ENCODE data around the gene DNAH6. TPM values are rescaled to one million over a fixed set of nuclear protein-coding genes. Genes with fewer than 3 reads are reported as not detected.
"Not testable (repeated sequence)": the region's sequence is repeated elsewhere in the genome, so short reads cannot be mapped to it uniquely, and the experiment has no call there.

Gene DNAH6
- total RNA-seq, 1 donor from 2014 or later = 6.3 TPM

DNA sequence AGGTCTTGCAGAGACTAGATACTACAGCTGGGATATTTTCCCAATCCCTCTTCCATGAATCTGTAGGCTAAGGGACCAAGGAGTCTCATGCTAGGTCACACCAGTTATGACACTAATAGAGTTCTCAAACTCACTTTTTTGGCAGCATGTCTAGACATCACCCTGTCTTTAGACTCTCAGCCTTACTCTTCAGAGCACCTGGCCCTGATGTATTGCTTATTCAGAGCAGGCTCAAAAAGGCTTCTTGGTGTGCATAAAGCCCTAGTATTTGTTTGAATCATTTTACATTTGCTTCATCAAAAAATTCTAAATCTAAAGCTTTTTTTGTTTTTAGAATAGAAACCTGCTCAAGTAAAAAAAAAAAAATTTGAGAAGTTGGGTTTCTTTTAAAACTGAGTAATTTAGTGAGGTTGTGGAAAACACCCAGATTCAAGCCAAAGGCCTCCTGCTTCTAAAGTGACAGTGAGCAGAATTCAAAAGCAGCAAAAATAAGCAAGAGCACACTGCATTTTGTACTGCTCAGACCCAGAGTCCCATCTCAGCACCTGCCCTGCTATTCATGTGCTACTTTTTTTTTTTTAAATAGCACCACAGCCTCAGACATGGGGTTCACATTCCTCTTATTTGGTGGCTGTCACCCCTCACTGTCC lies 18.0 kb upstream of the DNAH6 start:
- ATAC-seq (no peak), DNase-seq (no peak)
- Histone ChIP-seq H3K27me3 (ENCODE audit: low read depth) (no peaks in the 10 kb centered on the region), H3K9me3 (no peaks in the 10 kb centered on the region), H3K27ac (no peak overlapping the region), H3K36me3 (no peaks in the 10 kb centered on the region), H3K4me1 (no peaks in the 10 kb centered on the region), H3K4me3 (no peak overlapping the region)
- intact Hi-C loops (cut with DNase I) = no loop called here
- TF ChIP-seq, protein P1, sequence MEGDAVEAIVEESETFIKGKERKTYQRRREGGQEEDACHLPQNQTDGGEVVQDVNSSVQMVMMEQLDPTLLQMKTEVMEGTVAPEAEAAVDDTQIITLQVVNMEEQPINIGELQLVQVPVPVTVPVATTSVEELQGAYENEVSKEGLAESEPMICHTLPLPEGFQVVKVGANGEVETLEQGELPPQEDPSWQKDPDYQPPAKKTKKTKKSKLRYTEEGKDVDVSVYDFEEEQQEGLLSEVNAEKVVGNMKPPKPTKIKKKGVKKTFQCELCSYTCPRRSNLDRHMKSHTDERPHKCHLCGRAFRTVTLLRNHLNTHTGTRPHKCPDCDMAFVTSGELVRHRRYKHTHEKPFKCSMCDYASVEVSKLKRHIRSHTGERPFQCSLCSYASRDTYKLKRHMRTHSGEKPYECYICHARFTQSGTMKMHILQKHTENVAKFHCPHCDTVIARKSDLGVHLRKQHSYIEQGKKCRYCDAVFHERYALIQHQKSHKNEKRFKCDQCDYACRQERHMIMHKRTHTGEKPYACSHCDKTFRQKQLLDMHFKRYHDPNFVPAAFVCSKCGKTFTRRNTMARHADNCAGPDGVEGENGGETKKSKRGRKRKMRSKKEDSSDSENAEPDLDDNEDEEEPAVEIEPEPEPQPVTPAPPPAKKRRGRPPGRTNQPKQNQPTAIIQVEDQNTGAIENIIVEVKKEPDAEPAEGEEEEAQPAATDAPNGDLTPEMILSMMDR (IDR thresholded peaks at IDR 0.05) = no peak

DNA sequence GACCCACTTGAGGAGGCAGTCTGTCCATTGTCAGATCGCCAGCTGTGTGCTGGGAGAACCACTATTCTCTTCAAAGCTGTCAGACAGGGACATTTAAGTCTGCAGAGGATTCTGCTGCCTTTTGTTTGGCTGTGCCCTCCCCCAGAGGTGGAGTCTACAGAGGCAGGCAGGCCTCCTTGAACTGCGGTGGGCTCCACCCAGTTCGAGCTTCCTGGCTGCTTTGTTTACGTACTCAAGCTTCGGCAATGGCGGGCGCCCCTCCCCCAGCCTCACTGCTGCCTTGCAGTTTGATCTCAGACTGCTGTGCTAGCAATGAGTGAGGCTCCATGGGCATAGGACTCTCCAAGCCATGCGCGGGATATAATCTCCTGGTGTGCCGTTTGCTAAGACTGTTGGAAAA lies 5.3 kb upstream of the DNAH6 start:
- ATAC-seq; H3K9me3 ChIP-seq; intact Hi-C loops (cut with DNase I); DNase-seq; H3K27me3 ChIP-seq (ENCODE audit: low read depth); H3K36me3 ChIP-seq; H3K27ac ChIP-seq; H3K4me1 ChIP-seq; H3K4me3 ChIP-seq: not testable (repeated sequence)

DNA sequence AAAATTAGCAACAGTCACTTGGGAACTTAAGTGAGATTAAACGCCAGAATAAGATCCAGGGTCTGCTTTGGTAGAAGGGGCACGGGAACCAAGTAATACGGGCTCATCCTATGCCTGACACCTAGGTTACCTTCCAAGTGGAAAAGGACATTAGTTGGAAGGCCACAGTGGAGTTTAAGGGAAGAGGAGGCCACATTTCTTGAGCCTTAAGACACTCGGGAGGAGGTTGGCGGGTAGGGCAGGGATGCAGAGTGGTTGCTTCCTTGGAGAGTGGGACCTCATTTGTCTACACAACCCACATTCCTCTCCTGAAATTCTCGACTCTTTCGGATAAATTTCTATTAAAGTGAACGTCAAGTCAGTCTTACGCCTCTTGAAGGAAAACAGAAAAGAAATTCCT lies 510 bp upstream of the DNAH6 start:
- no peaks in the 10 kb centered on the region for H3K36me3 ChIP-seq
- TF ChIP-seq, protein P1 (IDR thresholded peaks at IDR 0.05) = no peak
- H3K27me3 ChIP-seq (ENCODE audit: low read depth) = no peaks in the 10 kb centered on the region
- intact Hi-C loops (cut with DNase I) = no loop called here
- H3K27ac ChIP-seq = peak overlapping the region; percentile 61
- DNase-seq = no peak
- peaks cover 4% of the 10 kb centered on the region for H3K9me3 ChIP-seq
- ATAC-seq = peak; percentile 23 to 33
- H3K4me1 ChIP-seq = peaks cover 3% of the 10 kb centered on the region
- peak overlapping the region; percentile 48 for H3K4me3 ChIP-seq

DNA sequence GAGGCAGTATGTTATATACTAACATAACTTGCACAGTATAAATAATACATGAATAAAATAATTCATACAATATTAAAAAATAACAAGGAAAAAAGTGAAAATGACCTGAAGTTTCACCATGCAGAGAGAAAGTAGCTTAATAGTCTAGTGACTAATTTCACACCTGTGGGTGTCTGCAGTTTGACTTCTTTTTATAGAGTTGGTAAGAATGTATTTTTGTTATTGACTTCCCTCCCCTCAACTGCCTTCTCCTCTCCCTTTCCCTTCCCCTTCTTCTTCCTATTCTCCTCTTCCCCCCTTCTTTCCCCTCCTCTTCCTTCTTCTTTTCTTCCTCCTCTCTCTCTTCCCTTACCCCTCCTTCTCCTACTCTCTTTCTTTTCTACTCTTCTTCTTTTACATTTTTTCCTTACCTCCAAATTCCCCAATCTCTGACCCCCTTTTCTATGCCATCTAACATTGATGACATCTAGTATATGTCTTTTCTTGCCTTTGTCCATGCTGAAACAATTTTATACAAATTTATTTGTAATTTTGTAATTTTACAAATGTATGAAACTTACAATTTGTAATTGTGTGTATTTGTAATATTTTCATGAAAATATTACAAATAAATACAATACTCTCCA lies 3.1 kb downstream of the DNAH6 start:
- intact Hi-C loops (cut with DNase I) = no loop called here
- ATAC-seq = no peak
- no peak for DNase-seq

DNA sequence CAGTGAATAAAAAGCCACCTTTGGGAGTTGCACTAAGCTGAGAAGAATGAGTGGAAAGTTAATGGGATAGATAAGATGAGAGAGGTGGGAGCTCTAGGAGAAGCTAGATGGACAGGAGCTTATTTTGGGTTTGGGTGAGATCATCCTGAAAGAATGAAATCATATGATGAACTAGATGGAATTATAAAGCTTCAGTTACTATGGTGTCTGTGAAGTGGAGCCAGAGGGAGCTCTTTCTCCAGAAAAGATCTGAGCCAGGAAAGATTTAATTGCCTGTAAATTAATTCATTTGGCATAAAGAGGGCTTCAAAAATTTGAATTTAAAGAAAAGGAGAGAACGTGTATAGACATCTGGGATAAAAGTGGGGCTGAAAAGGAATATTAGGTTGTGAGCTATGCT lies 10.3 kb downstream of the DNAH6 start:
- intact Hi-C loops (cut with DNase I) = no loop called here
- H3K9me3 ChIP-seq = no peaks in the 10 kb centered on the region
- no peaks in the 10 kb centered on the region for H3K4me1 ChIP-seq
- no peak overlapping the region for H3K4me3 ChIP-seq
- no peaks in the 10 kb centered on the region for H3K36me3 ChIP-seq
- TF ChIP-seq, protein P1 (IDR thresholded peaks at IDR 0.05) = no peak
- ATAC-seq (no peak), DNase-seq (no peak)
- H3K27ac ChIP-seq = no peak overlapping the region
- H3K27me3 ChIP-seq (ENCODE audit: low read depth) = no peaks in the 10 kb centered on the region

More for the DNA sequence above, 3.1 kb downstream of the DNAH6 start:
- TF ChIP-seq, protein P1 (IDR thresholded peaks at IDR 0.05) = no peak
- no peaks in the 10 kb centered on the region for H3K27me3 ChIP-seq (ENCODE audit: low read depth)
- H3K4me3 ChIP-seq = no peak overlapping the region
- H3K9me3 ChIP-seq = no peaks in the 10 kb centered on the region
- H3K27ac ChIP-seq = no peak overlapping the region
- peaks cover 3% of the 10 kb centered on the region for H3K4me1 ChIP-seq
- no peaks in the 10 kb centered on the region for H3K36me3 ChIP-seq

All from lower lobe of right lung (tissue), 2 donors.